HG03432 (cell line): ENCODE results near the gene KIR2DL1.
"Not testable (repeated sequence)": the region's sequence is repeated elsewhere in the genome, so short reads cannot be mapped to it uniquely, and the experiment has no call there.

ENCODE experiments used
- ATAC-seq: cut with Tn5 transposase; IDR thresholded peaks from one replicate; pipeline ENCODE4 v1.9.1; 2021; ENCODE audit warnings: mild to moderate bottlenecking, moderate library complexity; ENCODE audit not compliant: unreplicated experiment

The KIR2DL1 gene

DNA sequence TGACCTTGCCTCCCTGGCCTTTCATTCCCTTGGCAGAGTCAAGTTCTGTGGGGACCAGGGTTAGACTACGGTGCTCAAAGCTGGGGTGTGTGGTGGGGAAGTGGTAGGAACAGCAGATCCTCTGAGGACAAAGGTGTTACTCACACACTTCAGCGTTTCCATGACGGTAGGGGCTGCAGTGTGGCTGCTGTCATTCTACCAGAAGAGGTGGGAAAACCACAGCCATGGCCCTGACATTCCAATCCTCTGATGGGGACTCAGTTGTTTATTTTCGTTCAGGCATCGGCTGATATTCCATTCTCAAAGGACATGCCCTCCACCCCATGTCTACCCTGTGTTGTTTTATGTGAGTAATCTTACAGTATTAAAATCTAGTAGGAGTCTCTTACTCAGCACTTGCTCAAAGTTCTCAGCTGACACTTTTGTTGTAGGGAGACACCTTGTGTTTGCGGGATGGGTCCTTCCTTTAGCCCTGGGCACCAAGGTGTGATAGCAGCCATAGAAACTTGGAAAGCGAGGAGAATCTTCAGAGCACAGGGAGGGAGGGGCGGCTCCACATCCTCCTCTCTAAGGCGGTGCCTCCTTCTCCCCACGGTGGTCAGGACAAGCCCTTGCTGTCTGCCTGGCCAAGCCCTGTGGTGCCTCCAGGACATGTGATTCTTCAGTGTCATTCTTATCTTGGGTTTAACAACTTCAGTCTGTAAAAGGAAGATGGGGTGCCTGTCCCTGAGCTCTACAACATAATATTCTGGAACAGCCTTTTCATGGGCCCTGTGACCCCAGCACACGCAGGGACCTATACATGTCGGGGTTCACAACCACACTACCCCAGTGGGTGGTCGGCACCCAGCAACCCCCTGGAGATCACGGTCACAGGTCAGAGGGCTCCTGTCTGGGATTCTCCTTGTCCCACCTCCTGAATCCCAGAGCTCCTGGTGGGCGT is 1.7 kb downstream of the KIR2DL1 start:
- ATAC-seq, result not testable (repeated sequence)

DNA sequence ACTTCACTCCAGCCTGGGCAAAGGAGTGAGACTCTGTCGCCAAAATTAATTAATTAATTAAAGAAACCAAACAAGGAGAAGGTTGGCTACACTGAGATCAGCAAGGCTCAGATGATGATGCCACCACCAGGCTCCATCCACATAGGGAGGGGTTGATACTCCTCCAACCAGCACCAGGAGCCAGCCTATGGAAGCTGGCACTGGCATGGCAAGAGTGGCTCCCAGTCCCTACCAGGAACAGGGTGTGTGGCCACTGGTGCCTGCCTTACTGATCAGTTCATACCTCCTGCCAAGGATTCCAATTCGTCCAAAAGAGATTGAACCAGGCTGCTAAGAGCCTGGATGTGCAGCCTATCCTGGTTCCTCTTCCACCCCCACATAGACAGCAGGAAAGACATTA is 3.1 kb downstream of the KIR2DL1 start:
- ATAC-seq, result not testable (repeated sequence)

DNA sequence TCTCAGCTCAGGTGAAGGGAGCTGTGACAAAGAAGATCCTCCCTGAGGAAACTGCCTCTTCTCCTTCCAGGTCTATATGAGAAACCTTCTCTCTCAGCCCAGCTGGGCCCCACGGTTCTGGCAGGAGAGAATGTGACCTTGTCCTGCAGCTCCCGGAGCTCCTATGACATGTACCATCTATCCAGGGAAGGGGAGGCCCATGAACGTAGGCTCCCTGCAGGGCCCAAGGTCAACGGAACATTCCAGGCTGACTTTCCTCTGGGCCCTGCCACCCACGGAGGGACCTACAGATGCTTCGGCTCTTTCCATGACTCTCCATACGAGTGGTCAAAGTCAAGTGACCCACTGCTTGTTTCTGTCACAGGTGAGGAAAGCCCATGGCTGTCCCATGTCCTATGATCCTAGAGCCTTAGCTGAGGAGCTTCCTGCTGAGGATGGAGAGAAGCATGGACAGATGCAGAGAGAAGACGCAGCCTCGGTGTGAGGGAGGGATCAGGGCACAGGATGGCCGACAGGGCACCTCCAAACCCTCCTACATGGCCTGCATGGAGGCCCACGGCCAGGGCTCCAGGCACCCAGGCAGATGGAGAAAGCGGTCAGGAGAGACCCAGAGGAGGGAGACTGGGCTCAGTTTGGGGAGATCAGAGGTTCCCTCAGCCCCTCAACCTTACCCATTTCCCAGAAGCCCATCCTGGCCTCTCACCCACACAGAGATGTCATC is 5.7 kb downstream of the KIR2DL1 start:
- ATAC-seq, result not testable (repeated sequence)

DNA sequence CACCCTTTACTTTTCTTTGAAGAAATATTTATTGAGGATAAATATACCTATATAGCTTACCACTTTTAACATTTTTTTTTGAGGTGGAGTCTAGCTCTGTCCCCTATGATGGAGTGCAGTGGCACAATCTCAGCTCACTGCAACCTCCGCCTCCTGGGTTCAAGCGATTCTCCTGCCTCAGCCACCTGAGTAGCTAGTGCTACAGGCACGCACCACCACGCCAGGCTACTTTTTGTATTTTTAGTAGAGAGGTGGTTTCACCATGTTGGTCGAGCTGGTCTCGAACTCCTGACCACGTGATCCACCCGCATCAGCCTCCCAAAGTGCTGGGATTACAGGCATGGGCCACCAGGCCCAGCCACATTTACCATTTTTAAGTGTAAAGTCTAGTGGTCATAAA is 6.2 kb downstream of the KIR2DL1 start:
- not testable (repeated sequence) for ATAC-seq

DNA sequence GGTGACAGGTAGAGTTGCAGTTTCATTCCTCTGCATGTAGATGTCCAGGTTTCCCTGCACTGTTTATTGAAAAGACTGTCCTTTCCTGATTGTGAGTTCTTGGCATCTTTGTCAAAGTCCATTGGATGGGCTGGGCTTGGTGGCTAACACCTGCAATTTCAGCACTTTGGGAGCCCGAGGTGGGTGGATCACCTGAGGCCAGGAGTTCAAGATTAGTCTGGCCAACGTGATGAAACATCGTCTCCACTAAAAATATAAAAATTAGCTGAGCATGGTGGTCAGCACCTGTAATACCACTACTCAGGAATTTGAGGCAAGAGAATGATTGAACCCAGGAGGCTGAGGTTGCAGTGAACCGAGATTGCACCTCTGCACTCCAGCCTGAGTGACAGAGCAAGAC is 8.3 kb downstream of the KIR2DL1 start:
- not testable (repeated sequence) for ATAC-seq

DNA sequence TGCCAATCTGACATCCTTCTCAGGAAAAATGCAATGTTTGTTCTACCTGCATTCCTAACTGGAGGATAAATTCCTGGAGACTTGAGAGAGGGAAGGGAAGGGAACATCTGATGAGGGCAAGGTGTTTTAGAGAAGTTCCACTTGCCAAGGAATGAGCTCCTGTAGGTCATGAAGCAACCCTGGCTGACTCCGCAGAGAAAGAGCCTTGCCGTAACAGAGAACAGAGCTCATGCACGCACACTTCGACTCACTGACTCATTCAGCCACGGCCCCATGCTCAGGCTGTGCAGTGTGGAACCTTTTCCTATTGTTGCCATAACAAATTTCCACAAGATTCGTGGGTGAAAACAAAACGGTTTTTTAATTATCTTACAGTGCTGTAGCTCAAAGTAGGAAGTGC is 9.3 kb downstream of the KIR2DL1 start:
- not testable (repeated sequence) for ATAC-seq

DNA sequence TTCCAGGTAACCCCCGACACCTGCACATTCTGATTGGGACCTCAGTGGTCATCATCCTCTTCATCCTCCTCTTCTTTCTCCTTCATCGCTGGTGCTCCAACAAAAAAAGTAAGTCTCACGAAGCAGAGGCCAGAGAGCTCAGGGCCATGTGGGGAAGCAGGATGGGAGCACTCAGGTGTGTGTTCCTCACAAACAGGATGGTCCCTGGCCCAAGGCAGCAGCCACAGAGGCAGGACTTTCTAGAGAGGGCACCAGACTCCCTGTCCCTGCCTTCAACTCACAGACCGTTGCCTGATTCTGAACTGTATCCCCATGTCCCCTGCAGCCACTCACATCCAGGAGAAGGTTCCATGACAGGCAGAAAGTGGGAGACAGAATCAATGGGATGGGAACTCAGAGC is 13.3 kb downstream of the KIR2DL1 start:
- ATAC-seq, result not testable (repeated sequence)

DNA sequence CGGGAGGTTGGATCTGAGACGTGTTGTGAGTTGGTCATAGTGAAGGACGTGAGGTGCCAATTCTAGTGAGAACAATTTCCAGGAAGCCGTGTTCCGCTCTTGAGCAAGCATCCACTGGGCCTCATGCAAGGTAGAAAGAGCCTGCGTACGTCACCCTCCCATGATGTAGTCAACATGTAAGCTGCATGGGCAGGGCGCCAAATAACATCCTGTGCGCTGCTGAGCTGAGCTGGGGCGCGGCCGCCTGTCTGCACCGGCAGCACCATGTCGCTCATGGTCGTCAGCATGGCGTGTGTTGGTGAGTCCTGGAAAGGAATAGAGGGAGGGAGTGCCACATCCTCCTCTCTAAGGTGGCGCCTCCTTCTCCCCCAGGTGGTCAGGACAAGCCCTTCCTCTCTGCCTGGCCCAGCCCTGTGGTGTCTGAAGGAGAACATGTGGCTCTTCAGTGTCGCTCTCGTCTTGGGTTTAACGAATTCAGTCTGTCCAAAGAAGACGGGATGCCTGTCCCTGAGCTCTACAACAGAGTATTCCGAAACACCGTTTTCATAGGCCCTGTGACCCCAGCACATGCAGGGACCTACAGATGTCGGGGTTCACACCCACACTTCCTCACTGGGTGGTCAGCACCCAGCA is 16.6 kb downstream of the KIR2DL1 start:
- not testable (repeated sequence) for ATAC-seq

DNA sequence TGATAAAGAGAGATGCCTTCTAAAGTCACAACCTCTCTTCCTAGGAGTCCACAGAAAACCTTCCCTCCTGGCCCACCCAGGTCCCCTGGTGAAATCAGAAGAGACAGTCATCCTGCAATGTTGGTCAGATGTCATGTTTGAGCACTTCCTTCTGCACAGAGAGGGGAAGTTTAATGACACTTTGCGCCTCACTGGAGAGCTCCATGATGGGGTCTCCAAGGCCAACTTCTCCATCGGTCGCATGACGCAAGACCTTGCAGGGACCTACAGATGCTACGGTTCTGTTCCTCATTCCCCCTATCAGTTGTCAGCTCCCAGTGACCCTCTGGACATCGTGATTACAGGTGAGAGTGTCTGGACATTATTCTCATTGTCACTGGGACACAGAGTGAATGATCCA is 18.6 kb downstream of the KIR2DL1 start:
- not testable (repeated sequence) for ATAC-seq

DNA sequence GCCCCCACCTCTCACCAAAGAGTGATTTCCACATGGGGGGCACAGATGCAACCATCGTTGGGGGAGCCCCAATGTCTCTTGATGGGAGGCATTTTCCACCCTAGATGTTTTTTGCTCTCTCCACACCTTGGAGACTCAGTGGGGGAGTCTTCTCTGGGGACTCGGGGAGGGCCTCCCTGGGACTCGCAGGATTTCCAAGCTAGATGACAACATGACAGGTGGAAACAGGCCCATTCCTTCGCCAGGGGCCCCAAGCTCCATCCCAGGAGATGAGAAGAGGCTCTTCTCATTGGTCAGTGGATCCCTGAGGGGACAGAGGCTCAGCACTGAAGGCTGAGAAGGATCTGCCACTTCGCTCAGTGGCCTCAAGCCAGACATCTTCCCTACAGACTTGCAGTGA is 21.1 kb downstream of the KIR2DL1 start:
- ATAC-seq, result no peak

DNA sequence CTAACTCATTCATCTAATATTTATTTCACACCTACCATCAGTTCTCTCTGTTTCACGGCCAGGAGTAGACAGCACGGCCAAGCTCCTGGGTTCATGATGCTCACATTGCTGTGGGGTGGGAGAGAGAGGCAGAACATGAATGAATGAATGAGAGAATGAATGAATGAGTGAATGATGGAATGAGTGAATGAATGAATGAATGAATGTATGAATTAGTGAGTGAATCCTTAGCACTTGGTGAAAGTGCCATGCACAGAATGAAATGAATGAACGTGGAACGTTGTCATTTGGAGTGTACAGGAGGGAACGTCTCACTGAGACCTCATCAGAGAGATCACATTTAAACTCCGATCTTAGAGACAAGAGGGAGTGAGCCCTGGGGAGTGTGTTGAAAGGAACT is 21.9 kb downstream of the KIR2DL1 start:
- no peak for ATAC-seq

DNA sequence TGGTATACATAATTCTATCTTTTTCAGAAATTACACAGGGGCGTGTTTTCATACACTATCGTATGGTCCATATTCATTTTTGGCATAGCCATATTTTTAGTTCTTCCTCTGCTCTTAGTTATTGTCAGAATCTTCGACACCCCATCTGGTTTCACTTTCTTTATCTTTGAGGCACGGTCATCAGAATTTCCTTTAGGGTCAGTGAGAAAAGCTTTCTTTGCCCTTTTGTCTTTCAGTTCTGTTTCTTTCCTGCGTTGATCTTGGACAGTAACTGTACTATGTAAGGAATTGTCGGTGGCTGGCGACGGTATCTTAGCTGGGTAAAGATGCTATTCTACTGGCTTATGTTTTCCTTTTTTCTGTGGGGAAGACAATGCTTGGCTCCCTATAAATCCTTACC is 23.2 kb downstream of the KIR2DL1 start:
- ATAC-seq, result no peak

DNA sequence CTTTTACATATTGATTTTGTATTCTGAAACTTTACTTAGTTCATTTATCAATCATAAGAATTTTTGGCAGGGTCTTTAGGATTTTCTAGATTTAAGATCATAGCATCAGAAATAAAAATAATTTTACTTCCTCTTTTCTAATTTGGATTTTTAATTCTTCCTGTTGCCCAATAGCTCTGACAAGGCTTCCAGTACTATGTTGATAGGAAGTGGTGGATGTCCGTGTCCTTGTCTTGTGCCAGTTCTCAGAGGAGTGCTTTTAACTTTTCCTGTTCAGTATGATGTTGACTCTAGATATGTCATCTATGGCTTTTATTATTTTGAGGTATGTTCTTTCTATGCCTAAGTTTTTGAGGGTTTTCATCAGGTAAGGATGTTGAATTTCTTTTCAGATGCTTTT is 26.2 kb downstream of the KIR2DL1 start:
- ATAC-seq, result no peak

DNA sequence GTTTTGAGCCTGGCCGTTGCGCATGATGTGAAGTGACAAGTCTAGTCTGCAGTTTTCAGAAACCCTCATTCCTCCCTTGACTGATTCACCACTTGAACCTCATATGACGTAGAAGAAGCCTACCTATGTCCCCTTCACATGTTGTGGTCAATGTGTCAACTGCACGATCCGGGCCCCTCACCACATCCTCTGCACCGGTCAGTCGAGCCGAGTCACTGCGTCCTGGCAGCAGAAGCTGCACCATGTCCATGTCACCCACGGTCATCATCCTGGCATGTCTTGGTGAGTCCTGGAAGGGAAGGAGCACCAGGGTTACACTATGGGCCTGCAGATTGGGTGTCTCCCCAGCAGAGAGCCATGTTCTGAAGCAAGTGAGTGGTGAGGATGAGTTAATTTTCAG is 33.8 kb downstream of the KIR2DL1 start, which contains the start of gene KIR2DL4:
TSS of gene KIR2DL4 (plus strand) at position 201 of the 400 bp plus-strand sequence. CDS start at position 243, 42 bp downstream.
- no peak for ATAC-seq

DNA sequence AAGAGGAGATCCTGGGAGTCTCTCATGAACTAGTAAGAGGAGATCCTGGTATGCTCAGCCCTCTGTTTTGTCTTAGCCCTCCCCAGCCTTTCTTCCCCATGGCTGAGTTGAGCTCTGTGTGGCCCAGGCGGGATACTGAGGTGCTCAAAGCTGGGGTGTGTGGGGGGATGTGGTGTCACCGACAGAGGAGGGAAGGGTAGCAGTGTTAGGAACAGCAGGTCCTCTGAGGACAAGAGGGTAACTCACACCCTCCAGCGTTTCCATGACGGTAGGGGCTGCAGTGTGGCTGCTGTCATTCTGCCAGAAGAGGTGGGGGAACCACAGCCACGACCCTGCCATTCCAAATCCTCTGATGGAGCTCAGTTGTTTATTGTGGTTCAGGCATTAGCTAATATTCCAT is 34.5 kb downstream of the KIR2DL1 start:
- ATAC-seq, result no peak

DNA sequence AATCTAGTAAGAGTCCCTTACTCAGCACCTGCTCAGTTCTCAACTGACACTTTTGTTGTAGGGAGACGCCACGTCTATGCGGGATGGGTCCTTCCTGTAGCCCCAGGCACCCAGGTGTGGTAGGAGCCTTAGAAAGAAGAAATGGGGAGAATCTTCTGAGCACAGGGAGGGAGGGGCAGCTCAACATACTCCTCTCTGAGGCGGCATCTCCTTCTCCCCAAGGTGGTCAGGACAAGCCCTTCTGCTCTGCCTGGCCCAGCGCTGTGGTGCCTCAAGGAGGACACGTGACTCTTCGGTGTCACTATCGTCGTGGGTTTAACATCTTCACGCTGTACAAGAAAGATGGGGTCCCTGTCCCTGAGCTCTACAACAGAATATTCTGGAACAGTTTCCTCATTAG is 35.0 kb downstream of the KIR2DL1 start:
- no peak for ATAC-seq

DNA sequence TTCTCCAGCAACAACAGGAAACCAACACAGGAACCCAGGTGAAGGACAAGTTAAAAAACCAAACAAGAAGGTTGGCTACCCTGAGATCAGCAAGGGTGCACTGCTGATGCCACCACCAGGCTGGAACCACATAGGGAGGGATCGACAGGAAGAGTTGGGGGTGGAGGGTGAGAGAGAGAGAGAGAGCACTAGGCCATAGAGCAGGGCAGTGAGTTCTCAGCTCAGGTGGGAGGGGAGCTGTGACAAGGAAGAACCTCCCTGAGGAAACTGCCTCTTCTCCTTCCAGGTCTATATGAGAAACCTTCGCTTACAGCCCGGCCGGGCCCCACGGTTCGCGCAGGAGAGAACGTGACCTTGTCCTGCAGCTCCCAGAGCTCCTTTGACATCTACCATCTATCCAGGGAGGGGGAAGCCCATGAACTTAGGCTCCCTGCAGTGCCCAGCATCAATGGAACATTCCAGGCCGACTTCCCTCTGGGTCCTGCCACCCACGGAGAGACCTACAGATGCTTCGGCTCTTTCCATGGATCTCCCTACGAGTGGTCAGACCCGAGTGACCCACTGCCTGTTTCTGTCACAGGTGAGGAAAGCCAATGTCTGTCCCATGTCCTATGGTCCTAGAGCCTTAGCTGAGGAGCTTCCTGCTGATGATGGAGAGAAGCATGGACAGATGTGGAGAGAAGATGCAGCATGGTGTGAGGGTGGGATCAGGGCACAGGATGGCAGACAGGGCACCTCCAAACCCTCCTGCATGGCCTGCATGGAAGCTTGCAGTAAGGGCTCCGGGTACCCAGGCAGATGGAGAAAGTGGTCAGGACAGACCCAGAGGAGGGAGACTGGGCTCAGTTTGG is 36.3 kb downstream of the KIR2DL1 start:
- ATAC-seq, result no peak

DNA sequence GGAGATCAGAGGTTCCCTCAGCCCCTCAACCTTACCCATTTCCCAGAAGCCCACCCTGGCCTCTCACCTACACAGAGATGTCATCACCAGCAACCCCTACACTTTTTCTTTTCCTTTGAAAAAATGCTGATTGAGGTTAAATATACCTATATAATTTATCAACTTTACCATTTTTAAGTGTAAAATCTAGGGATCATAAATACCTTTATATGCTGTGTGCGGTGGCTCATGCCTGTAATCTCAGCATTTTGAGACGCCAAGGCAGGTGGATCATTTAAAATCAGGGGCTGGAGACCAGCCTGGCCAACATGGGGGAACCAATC is 36.9 kb downstream of the KIR2DL1 start:
- no peak for ATAC-seq

DNA sequence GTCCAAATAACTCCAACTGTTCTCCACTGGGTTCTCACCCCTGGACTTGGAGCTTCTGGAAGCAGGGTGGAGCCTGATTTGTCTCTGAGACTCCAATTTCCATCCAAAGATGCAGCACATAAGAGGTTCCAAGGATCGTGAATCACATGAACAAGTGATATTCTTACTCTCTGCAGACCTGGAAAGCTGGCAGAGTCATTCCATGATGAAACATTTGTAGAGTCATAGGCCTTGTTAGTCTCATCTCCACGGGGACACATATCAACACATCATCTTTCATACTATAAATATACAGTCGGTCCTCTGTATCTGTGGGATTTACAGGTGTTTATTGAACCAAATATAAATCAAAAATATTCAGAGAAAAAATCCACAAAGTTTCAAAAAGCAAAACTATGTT is 45.0 kb downstream of the KIR2DL1 start:
- ATAC-seq, result not testable (repeated sequence)

DNA sequence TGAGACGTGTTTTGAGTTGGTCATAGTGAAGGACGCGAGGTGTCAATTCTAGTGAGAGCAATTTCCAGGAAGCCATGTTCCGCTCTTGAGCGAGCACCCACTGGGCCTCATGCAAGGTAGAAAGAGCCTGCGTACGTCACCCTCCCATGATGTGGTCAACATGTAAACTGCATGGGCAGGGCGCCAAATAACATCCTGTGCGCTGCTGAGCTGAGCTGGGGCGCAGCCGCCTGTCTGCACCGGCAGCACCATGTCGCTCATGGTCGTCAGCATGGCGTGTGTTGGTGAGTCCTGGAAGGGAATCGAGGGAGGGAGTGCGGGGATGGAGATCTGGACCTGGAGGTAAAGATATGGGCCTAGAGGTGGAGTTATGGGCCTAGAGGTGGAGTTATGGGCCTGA is 46.7 kb downstream of the KIR2DL1 start, which contains the start of gene KIR3DL1:
TSS of gene KIR3DL1 (plus strand) at position 218 of the 400 bp plus-strand sequence.
- ATAC-seq, result not testable (repeated sequence)
